HepG2 (cell line): Measurements from ENCODE around the gene ANAPC16. TPM values are rescaled to one million over a fixed set of nuclear protein-coding genes. Genes with fewer than 3 reads are reported as not detected.
A peak's percentile ranks its signal among the peaks of the same experiment; 100 is the strongest.

Experiments
- FOSL1 ChIP-seq: sonication (generic); formaldehyde crosslinking; IDR thresholded peaks from 2 replicates; pipeline ENCODE4 v1.9.0; 2021; ENCODE audit warnings: missing genetic modification reagents, borderline replicate concordance
- FOXP1 ChIP-seq, 2 experiments: fragments of 450-650 bp in 1 of 2; IDR thresholded peaks; 2 replicates each; pipeline ENCODE4 v1.6.1; 2017 to 2018; ENCODE audit warnings: antibody characterized with exemption in 1 of 2
- HOXA5 ChIP-seq: sonication (generic); formaldehyde crosslinking; IDR thresholded peaks from 2 replicates; pipeline ENCODE4 v1.4.0; 2020; ENCODE audit warnings: missing genetic modification reagents
- KDM1A ChIP-seq: IDR thresholded peaks from 2 replicates; pipeline ENCODE4 v1.6.1; 2016; ENCODE audit warnings: missing compliant biosample characterization
- MED13 ChIP-seq: sonication (generic); formaldehyde crosslinking; IDR thresholded peaks from 2 replicates; pipeline ENCODE4 v1.5.0; 2020; ENCODE audit warnings: missing genetic modification reagents
- MTF1 ChIP-seq: sonication (generic); formaldehyde crosslinking; IDR thresholded peaks from 2 replicates; pipeline ENCODE4 v1.5.0; 2020; ENCODE audit warnings: missing genetic modification reagents
- PTBP1 ChIP-seq: fragments of 200-400 bp; formaldehyde crosslinking; IDR thresholded peaks from 2 replicates; pipeline ENCODE4 v1.6.1; 2018; ENCODE audit warnings: low read length, low read depth; ENCODE audit not compliant: poor library complexity, severe bottlenecking
- SP140L ChIP-seq: sonication (generic); formaldehyde crosslinking; IDR thresholded peaks from 2 replicates; pipeline ENCODE4 v1.4.0; 2020; ENCODE audit warnings: missing genetic modification reagents, borderline replicate concordance
- SRY ChIP-seq: sonication (generic); formaldehyde crosslinking; IDR thresholded peaks from 2 replicates; pipeline ENCODE4 v1.8.0; 2022; ENCODE audit warnings: mild to moderate bottlenecking, missing genetic modification reagents
- SYNCRIP ChIP-seq: fragments of 200-400 bp; formaldehyde crosslinking; IDR thresholded peaks from 2 replicates; pipeline ENCODE4 v1.6.1; 2018; ENCODE audit warnings: mild to moderate bottlenecking, low read depth, low read length; ENCODE audit not compliant: insufficient read depth
- TOPORS ChIP-seq: sonication (generic); formaldehyde crosslinking; IDR thresholded peaks from 2 replicates; pipeline ENCODE4 v1.8.0; 2023; ENCODE audit warnings: mild to moderate bottlenecking, missing genetic modification reagents
- ZBTB21 ChIP-seq: sonication (generic); formaldehyde crosslinking; IDR thresholded peaks from 2 replicates; pipeline ENCODE4 v1.4.0; 2020; ENCODE audit warnings: missing genetic modification reagents
- ZNF263 ChIP-seq: sonication (generic); formaldehyde crosslinking; IDR thresholded peaks from 2 replicates; pipeline ENCODE4 v1.4.0; 2020; ENCODE audit warnings: missing genetic modification reagents
- ZNF556 ChIP-seq: sonication (generic); formaldehyde crosslinking; IDR thresholded peaks from 2 replicates; pipeline ENCODE4 v1.4.0; 2020; ENCODE audit warnings: mild to moderate bottlenecking, missing genetic modification reagents, borderline replicate concordance
- ZNF772 ChIP-seq: sonication (generic); formaldehyde crosslinking; IDR thresholded peaks from 2 replicates; pipeline ENCODE4 v1.5.0; 2020; ENCODE audit warnings: mild to moderate bottlenecking, missing genetic modification reagents
- ZNF878 ChIP-seq: sonication (generic); formaldehyde crosslinking; IDR thresholded peaks from 2 replicates; pipeline ENCODE4 v1.8.1; 2023; ENCODE audit warnings: mild to moderate bottlenecking, missing genetic modification reagents, moderate library complexity
- polyA plus RNA-seq, 8 experiments: library from polyadenylated mRNA; depleted of rRNA in 3 of 8; stranded (reverse) in 7 of 8; unstranded in 1 of 8; fragments of >200 nt; fragmentation: Illumina TruSeq in 4 of 8; extraction: Trizol in 4 of 8; gene quantifications; 2 replicates each; pipeline versions ENCODE4 v1.2.1 to v1.2.3, GENCODE V29; 2011 to 2016; ENCODE audit warnings: low read depth in 4 of 8, missing spikeins in 1 of 8, mixed read lengths in 1 of 8; ENCODE audit not compliant: insufficient read depth in 1 of 8
- total RNA-seq, 5 experiments: library from RNA; depleted of rRNA; stranded (reverse); fragments of >200 nt; fragmentation: Illumina TruSeq; extraction: Trizol; gene quantifications; 2 replicates each; pipeline ENCODE4 v1.2.3, GENCODE V29; 2016; ENCODE audit warnings: low read depth in 1 of 5
- TF ChIP-seq, protein P1 (sequence below): IDR thresholded peaks from 2 replicates; pipeline ENCODE4 v1.6.1; 2016; ENCODE audit warnings: missing compliant biosample characterization, missing genetic modification reagents, borderline replicate concordance
- TF ChIP-seq, protein P2 (sequence below): sonication (generic); formaldehyde crosslinking; IDR thresholded peaks from 2 replicates; pipeline ENCODE4 v1.5.1; 2020; ENCODE audit warnings: missing genetic modification reagents, mild to moderate bottlenecking, borderline replicate concordance
- TF ChIP-seq, protein P3 (sequence below): sonication (generic); formaldehyde crosslinking; IDR thresholded peaks from 2 replicates; pipeline ENCODE4 v1.5.1; 2020; ENCODE audit warnings: missing genetic modification reagents, mild to moderate bottlenecking, borderline replicate concordance
- TF ChIP-seq, protein P4 (sequence below): sonication (generic); formaldehyde crosslinking; IDR thresholded peaks from 2 replicates; pipeline ENCODE4 v1.5.0; 2020; ENCODE audit warnings: missing genetic modification reagents
- TF ChIP-seq, protein P5 (sequence below): sonication (generic); formaldehyde crosslinking; IDR thresholded peaks from 2 replicates; pipeline ENCODE4 v1.4.0; 2020; ENCODE audit warnings: missing genetic modification reagents
- TF ChIP-seq, protein P6 (sequence below): sonication (generic); formaldehyde crosslinking; IDR thresholded peaks from 2 replicates; pipeline ENCODE4 v1.4.0; 2020; ENCODE audit warnings: missing genetic modification reagents
- TF ChIP-seq, protein P7 (sequence below): sonication (generic); formaldehyde crosslinking; IDR thresholded peaks from 2 replicates; pipeline ENCODE4 v1.9.0; 2021; ENCODE audit warnings: missing genetic modification reagents, borderline replicate concordance

Gene ANAPC16
- total and polyA plus RNA-seq, 2 of the 13 experiments (the other 11 are each of a cell fraction or from before 2014, with no cell fraction given): 74.8 to 89.4 TPM

DNA sequence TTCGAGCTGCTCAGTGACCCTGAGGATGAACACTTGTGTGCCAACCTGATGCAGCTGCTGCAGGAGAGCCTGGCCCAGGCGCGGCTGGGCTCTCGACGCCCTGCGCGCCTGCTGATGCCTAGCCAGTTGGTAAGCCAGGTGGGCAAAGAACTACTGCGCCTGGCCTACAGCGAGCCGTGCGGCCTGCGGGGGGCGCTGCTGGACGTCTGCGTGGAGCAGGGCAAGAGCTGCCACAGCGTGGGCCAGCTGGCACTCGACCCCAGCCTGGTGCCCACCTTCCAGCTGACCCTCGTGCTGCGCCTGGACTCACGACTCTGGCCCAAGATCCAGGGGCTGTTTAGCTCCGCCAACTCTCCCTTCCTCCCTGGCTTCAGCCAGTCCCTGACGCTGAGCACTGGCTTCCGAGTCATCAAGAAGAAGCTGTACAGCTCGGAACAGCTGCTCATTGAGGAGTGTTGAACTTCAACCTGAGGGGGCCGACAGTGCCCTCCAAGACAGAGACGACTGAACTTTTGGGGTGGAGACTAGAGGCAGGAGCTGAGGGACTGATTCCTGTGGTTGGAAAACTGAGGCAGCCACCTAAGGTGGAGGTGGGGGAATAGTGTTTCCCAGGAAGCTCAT, 59.0 kb downstream of the ANAPC16 start (continued):
- TF ChIP-seq FOSL1 (CRISPR knock-in tag): no peak
- TF ChIP-seq, protein P1, sequence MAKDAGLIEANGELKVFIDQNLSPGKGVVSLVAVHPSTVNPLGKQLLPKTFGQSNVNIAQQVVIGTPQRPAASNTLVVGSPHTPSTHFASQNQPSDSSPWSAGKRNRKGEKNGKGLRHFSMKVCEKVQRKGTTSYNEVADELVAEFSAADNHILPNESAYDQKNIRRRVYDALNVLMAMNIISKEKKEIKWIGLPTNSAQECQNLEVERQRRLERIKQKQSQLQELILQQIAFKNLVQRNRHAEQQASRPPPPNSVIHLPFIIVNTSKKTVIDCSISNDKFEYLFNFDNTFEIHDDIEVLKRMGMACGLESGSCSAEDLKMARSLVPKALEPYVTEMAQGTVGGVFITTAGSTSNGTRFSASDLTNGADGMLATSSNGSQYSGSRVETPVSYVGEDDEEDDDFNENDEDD (CRISPR knock-in tag): no peak
- TF ChIP-seq, protein P2, sequence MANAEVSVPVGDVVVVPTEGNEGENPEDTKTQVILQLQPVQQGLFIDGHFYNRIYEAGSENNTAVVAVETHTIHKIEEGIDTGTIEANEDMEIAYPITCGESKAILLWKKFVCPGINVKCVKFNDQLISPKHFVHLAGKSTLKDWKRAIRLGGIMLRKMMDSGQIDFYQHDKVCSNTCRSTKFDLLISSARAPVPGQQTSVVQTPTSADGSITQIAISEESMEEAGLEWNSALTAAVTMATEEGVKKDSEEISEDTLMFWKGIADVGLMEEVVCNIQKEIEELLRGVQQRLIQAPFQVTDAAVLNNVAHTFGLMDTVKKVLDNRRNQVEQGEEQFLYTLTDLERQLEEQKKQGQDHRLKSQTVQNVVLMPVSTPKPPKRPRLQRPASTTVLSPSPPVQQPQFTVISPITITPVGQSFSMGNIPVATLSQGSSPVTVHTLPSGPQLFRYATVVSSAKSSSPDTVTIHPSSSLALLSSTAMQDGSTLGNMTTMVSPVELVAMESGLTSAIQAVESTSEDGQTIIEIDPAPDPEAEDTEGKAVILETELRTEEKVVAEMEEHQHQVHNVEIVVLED (CRISPR knock-in tag): peak; percentile 22
- TF ChIP-seq PTBP1: no peak
- no peak for TF ChIP-seq ZNF878 (CRISPR knock-in tag)
- TF ChIP-seq KDM1A: no peak
- TF ChIP-seq FOXP1 (IDR thresholded peaks at IDR 0.05): no peak
- TF ChIP-seq FOXP1 (CRISPR knock-in tag; IDR thresholded peaks at IDR 0.05): no peak
- TF ChIP-seq, protein P3, sequence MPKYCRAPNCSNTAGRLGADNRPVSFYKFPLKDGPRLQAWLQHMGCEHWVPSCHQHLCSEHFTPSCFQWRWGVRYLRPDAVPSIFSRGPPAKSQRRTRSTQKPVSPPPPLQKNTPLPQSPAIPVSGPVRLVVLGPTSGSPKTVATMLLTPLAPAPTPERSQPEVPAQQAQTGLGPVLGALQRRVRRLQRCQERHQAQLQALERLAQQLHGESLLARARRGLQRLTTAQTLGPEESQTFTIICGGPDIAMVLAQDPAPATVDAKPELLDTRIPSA: no peak
- 0 out of 2 replicates have a peak, but pooled peaks have one; percentile 30 for TF ChIP-seq ZNF263
- TF ChIP-seq, protein P4, sequence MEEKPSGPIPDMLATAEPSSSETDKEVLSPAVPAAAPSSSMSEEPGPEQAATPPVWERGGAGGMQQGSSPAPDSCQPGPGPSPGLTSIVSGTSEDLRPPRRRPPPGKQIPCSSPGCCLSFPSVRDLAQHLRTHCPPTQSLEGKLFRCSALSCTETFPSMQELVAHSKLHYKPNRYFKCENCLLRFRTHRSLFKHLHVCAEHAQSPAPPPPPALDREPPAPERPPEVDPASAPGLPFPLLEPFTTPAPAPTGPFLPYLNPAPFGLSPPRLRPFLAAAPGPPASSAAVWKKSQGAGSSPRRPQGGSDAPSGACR: no peak
- no peak for TF ChIP-seq TOPORS (CRISPR knock-in tag)
- no peak for TF ChIP-seq SYNCRIP
- TF ChIP-seq ZBTB21 (CRISPR knock-in tag): no peak
- TF ChIP-seq, protein P5, sequence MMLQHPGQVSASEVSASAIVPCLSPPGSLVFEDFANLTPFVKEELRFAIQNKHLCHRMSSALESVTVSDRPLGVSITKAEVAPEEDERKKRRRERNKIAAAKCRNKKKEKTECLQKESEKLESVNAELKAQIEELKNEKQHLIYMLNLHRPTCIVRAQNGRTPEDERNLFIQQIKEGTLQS (CRISPR knock-in tag): no peak
- TF ChIP-seq, protein P6, sequence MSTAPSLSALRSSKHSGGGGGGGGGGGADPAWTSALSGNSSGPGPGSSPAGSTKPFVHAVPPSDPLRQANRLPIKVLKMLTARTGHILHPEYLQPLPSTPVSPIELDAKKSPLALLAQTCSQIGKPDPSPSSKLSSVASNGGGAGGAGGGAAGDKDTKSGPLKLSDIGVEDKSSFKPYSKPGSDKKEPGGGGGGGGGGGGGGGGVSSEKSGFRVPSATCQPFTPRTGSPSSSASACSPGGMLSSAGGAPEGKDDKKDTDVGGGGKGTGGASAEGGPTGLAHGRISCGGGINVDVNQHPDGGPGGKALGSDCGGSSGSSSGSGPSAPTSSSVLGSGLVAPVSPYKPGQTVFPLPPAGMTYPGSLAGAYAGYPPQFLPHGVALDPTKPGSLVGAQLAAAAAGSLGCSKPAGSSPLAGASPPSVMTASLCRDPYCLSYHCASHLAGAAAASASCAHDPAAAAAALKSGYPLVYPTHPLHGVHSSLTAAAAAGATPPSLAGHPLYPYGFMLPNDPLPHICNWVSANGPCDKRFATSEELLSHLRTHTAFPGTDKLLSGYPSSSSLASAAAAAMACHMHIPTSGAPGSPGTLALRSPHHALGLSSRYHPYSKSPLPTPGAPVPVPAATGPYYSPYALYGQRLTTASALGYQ (CRISPR knock-in tag): no peak
- no peak for TF ChIP-seq MTF1 (CRISPR knock-in tag)
- 0 out of 2 replicates have a peak, but pooled peaks have one; percentile 22 for TF ChIP-seq MED13 (CRISPR knock-in tag)
- TF ChIP-seq SRY (CRISPR knock-in tag): no peak
- TF ChIP-seq HOXA5 (CRISPR knock-in tag): peak; percentile 8; the same call in 1 of the 2 replicates
- no peak for TF ChIP-seq ZNF772
- TF ChIP-seq SP140L (CRISPR knock-in tag): no peak
- no peak for TF ChIP-seq ZNF556
- TF ChIP-seq, protein P7, sequence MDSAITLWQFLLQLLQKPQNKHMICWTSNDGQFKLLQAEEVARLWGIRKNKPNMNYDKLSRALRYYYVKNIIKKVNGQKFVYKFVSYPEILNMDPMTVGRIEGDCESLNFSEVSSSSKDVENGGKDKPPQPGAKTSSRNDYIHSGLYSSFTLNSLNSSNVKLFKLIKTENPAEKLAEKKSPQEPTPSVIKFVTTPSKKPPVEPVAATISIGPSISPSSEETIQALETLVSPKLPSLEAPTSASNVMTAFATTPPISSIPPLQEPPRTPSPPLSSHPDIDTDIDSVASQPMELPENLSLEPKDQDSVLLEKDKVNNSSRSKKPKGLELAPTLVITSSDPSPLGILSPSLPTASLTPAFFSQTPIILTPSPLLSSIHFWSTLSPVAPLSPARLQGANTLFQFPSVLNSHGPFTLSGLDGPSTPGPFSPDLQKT: no peak
